H9 (cell line): Measurements from ENCODE around the gene DACH1. TPM values are rescaled to one million over a fixed set of nuclear protein-coding genes. Genes with fewer than 3 reads are reported as not detected.
A peak's percentile ranks its signal among the peaks of the same experiment; 100 is the strongest.

Experiments used
- DNase-seq: peaks from one replicate; pipeline ENCODE4 v3.0.0-alpha.2; 2017
- H2AFZ ChIP-seq: one replicate; pipeline ENCODE4 v1.6.1; 2013; ENCODE audit warnings: mild to moderate bottlenecking, low read length, control low read depth, moderate library complexity
- H2AK5ac ChIP-seq: 2 replicates; pipeline ENCODE4 v1.6.1; 2013; ENCODE audit warnings: low read length, control low read depth, mixed read lengths; ENCODE audit not compliant: insufficient read length
- H2BK120ac ChIP-seq: one replicate; pipeline ENCODE4 v1.6.1; 2013; ENCODE audit warnings: low read depth, mild to moderate bottlenecking, low read length, control low read depth, inconsistent platforms; ENCODE audit not compliant: poor library complexity, severe bottlenecking
- H2BK12ac ChIP-seq: 2 replicates; pipeline ENCODE4 v1.6.1; 2013; ENCODE audit warnings: low read length, control low read depth, mixed read lengths, low read depth; ENCODE audit not compliant: insufficient read length
- H2BK15ac ChIP-seq: 2 replicates; pipeline ENCODE4 v1.6.1; 2013; ENCODE audit warnings: low read depth, low read length, control low read depth
- H2BK20ac ChIP-seq: one replicate; pipeline ENCODE4 v1.6.1; 2013; ENCODE audit warnings: low read depth, mild to moderate bottlenecking, low read length, control low read depth, inconsistent platforms; ENCODE audit not compliant: poor library complexity, severe bottlenecking
- H2BK5ac ChIP-seq: 2 replicates; pipeline ENCODE4 v1.6.1; 2013; ENCODE audit warnings: low read length, control low read depth, mixed read lengths; ENCODE audit not compliant: insufficient read length
- H3K14ac ChIP-seq: 2 replicates; pipeline ENCODE4 v1.6.1; 2013; ENCODE audit warnings: low read length, control low read depth; ENCODE audit not compliant: insufficient read depth
- H3K18ac ChIP-seq: 2 replicates; pipeline ENCODE4 v1.6.1; 2013; ENCODE audit warnings: low read depth, mild to moderate bottlenecking, mixed read lengths, low read length, control low read depth; ENCODE audit not compliant: insufficient read length
- H3K23ac ChIP-seq: 2 replicates; pipeline ENCODE4 v1.6.1; 2013; ENCODE audit warnings: low read length, control low read depth, mixed read lengths, low read depth; ENCODE audit not compliant: insufficient read length
- H3K23me2 ChIP-seq: 2 replicates; pipeline ENCODE4 v1.6.1; 2013; ENCODE audit warnings: low read depth, mild to moderate bottlenecking, mixed read lengths, low read length, control low read depth; ENCODE audit not compliant: insufficient read length, poor library complexity, severe bottlenecking
- H3K27ac ChIP-seq: 2 replicates; pipeline ENCODE4 v1.5.1; 2013; ENCODE audit warnings: low read length, control low read depth, mixed read lengths, low read depth; ENCODE audit not compliant: insufficient read length
- H3K27me3 ChIP-seq: 2 replicates; pipeline ENCODE4 v1.6.1; 2013; ENCODE audit warnings: low read length, control low read depth, inconsistent platforms; ENCODE audit not compliant: insufficient read depth
- H3K4ac ChIP-seq: 2 replicates; pipeline ENCODE4 v1.6.1; 2013; ENCODE audit warnings: low read depth, mild to moderate bottlenecking, control low read depth, inconsistent platforms, low read length, moderate library complexity
- H3K4me1 ChIP-seq: 2 replicates; pipeline ENCODE4 v1.6.1; 2013; ENCODE audit warnings: low read length, control low read depth, inconsistent platforms; ENCODE audit not compliant: insufficient read depth
- H3K4me2 ChIP-seq: 2 replicates; pipeline ENCODE4 v1.6.1; 2013; ENCODE audit warnings: low read length, control low read depth, mixed read lengths; ENCODE audit not compliant: insufficient read length, insufficient read depth
- H3K56ac ChIP-seq: 2 replicates; pipeline ENCODE4 v1.6.1; 2013; ENCODE audit warnings: low read depth, mild to moderate bottlenecking, mixed read lengths, low read length, control low read depth; ENCODE audit not compliant: insufficient read length
- H3K79me1 ChIP-seq: 2 replicates; pipeline ENCODE4 v1.6.1; 2013; ENCODE audit warnings: low read depth, mild to moderate bottlenecking, moderate library complexity, low read length, control low read depth, inconsistent platforms; ENCODE audit not compliant: insufficient read depth, poor library complexity, severe bottlenecking
- H3K79me2 ChIP-seq: 2 replicates; pipeline ENCODE4 v1.6.1; 2013; ENCODE audit warnings: low read length, control low read depth, inconsistent platforms; ENCODE audit not compliant: insufficient read depth
- H3K9ac ChIP-seq: 2 replicates; pipeline ENCODE4 v1.6.1; 2013; ENCODE audit warnings: low read length, control low read depth, mixed read lengths; ENCODE audit not compliant: insufficient read length; ENCODE audit errors: extremely low read depth
- H3K9me3 ChIP-seq: one replicate; pipeline ENCODE4 v1.6.1; 2013; ENCODE audit warnings: low read depth, low read length, inconsistent platforms; ENCODE audit not compliant: control insufficient read depth
- H3T11ph ChIP-seq: one replicate; pipeline ENCODE4 v1.6.1; 2013; ENCODE audit warnings: mild to moderate bottlenecking, low read length, control low read depth, inconsistent platforms
- H4K20me1 ChIP-seq: one replicate; pipeline ENCODE4 v1.6.1; 2013; ENCODE audit not compliant: control insufficient read depth, insufficient read length, insufficient read depth
- H4K5ac ChIP-seq: 2 replicates; pipeline ENCODE4 v1.6.1; 2013; ENCODE audit warnings: low read depth, mild to moderate bottlenecking, mixed read lengths, low read length, control low read depth; ENCODE audit not compliant: insufficient read length
- H4K8ac ChIP-seq: replicated peaks from 2 replicates; pipeline ENCODE4 v1.6.1; 2013; ENCODE audit warnings: low read length, control low read depth, mixed read lengths, low read depth; ENCODE audit not compliant: insufficient read length
- H4K91ac ChIP-seq: 2 replicates; pipeline ENCODE4 v1.6.1; 2013; ENCODE audit warnings: low read depth, mild to moderate bottlenecking, moderate library complexity, mixed read lengths, low read length, control low read depth; ENCODE audit not compliant: insufficient read length
- H3K27ac Mint-ChIP-seq, 3 experiments: 2 replicates in 2 of 3; 3 replicates in 1 of 3; pipeline ENCODE4 v1.8.0; 2020 to 2021; ENCODE audit warnings: mixed read lengths in 3 of 3, mild to moderate bottlenecking in 1 of 3, moderate library complexity in 1 of 3
- H3K27me3 Mint-ChIP-seq: 2 replicates; pipeline ENCODE4 v1.8.0; 2021; ENCODE audit warnings: low read depth, mild to moderate bottlenecking, moderate library complexity, mixed read lengths
- H3K36me3 Mint-ChIP-seq, 3 experiments: 2 replicates in 2 of 3; 3 replicates in 1 of 3; pipeline ENCODE4 v1.8.0; 2020 to 2021; ENCODE audit warnings: low read depth in 3 of 3, mixed read lengths in 3 of 3; ENCODE audit not compliant: insufficient read depth in 1 of 3
- H3K4me1 Mint-ChIP-seq, 2 experiments: 2 replicates each; pipeline ENCODE4 v1.8.0; 2020; ENCODE audit warnings: mixed read lengths in 2 of 2
- H3K4me3 Mint-ChIP-seq, 2 experiments: 2 replicates in 1 of 2; 3 replicates in 1 of 2; pipeline ENCODE4 v1.8.0; 2020 to 2021; ENCODE audit warnings: mild to moderate bottlenecking in 2 of 2, mixed read lengths in 2 of 2, moderate library complexity in 1 of 2
- H3K9me3 Mint-ChIP-seq, 2 experiments: 2 replicates in 1 of 2; 3 replicates in 1 of 2; pipeline ENCODE4 v1.8.0; 2020; ENCODE audit warnings: mild to moderate bottlenecking in 2 of 2, mixed read lengths in 2 of 2, moderate library complexity in 1 of 2
- WGBS: extraction: QIAGEN DNeasy Blood & Tissue Kit; methylation state at CpG from one replicate; pipeline ENCODE4 v1.1.7; 2013; ENCODE audit warnings: missing lambda C conversion rate, low lambda C conversion rate, mixed read lengths; ENCODE audit not compliant: insufficient read length; ENCODE audit errors: extremely low coverage; 5-methylcytosine and 5-hydroxymethylcytosine counted together
- total RNA-seq: library from RNA; stranded (reverse); gene quantifications from 2 replicates; pipeline ENCODE4 v1.2.1, GENCODE V29; 2021
- TF ChIP-seq, protein P1 (sequence below): fragments of 200-600 bp; sonication (generic); conservative IDR thresholded peaks from 3 replicates; pipeline ENCODE4 v1.8.0; 2021; ENCODE audit warnings: antibody characterized with exemption, mild to moderate bottlenecking

DACH1 gene
- total RNA-seq, 1 experiment from 2014 or later = not detected

DNA sequence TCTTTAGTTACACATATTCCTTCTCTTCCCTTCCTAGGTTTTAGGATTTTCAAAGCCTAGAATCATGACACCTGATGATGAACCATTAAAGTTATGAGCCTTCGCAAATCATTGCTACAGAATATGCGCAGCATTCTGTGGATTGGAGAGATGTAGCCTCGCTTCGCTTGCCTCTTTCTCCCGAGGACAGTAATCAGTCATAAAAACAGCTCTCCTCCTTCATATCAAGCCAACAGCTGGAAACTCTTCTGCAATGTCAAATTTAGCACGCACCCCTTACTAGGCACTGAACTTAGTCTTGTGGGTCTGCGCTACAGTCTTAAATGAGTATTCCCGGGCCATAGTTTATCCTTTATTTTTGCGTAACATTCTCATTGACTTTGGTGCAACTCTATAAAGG, 79.6 kb downstream of the DACH1 start:
- Histone ChIP-seq H3K4me2 (no peak overlapping the region), H3K79me1 (no peaks in the 10 kb centered on the region), H2BK15ac (no peak overlapping the region), H3K79me2 (no peaks in the 10 kb centered on the region), H3K27ac (no peak overlapping the region), H3K14ac (no peak overlapping the region), H2BK20ac (no peak overlapping the region), H2BK120ac (no peak overlapping the region), H3K18ac (no peak overlapping the region), H2AFZ (no peak overlapping the region), H2BK12ac (no peak overlapping the region), H2AK5ac (no peak overlapping the region), H3K23ac (no peak overlapping the region), H3K23me2 (no peaks in the 10 kb centered on the region), H3K27me3 (no peaks in the 10 kb centered on the region), H4K91ac (no peak overlapping the region), H4K8ac (no peak overlapping the region), H3K4me1 (peaks cover 3% of the 10 kb centered on the region), H3K4ac (no peak overlapping the region), H3K56ac (no peak overlapping the region), H3K9me3 (no peaks in the 10 kb centered on the region), H3T11ph (no peak overlapping the region), H4K20me1 (no peaks in the 10 kb centered on the region), H3K9ac (no peak overlapping the region), H2BK5ac (no peak overlapping the region), H4K5ac (no peak overlapping the region)
- Mint-ChIP-seq H3K9me3 (no peaks in the 10 kb centered on the region), H3K4me1 (peaks cover 27 to 33% of the 10 kb centered on the region in 2 experiments), H3K4me3 (no peak overlapping the region), H3K36me3 (no peaks in the 10 kb centered on the region), H3K27me3 (no peaks in the 10 kb centered on the region), H3K27ac (peak overlapping the region in 1 of 3 experiments; percentile 79; a peak in 2 of 7 replicates)
- WGBS = no CpG with 5 or more reads among the region's 9 CpGs
- TF ChIP-seq, protein P1, sequence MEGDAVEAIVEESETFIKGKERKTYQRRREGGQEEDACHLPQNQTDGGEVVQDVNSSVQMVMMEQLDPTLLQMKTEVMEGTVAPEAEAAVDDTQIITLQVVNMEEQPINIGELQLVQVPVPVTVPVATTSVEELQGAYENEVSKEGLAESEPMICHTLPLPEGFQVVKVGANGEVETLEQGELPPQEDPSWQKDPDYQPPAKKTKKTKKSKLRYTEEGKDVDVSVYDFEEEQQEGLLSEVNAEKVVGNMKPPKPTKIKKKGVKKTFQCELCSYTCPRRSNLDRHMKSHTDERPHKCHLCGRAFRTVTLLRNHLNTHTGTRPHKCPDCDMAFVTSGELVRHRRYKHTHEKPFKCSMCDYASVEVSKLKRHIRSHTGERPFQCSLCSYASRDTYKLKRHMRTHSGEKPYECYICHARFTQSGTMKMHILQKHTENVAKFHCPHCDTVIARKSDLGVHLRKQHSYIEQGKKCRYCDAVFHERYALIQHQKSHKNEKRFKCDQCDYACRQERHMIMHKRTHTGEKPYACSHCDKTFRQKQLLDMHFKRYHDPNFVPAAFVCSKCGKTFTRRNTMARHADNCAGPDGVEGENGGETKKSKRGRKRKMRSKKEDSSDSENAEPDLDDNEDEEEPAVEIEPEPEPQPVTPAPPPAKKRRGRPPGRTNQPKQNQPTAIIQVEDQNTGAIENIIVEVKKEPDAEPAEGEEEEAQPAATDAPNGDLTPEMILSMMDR = no peak
- no peak for DNase-seq
